Psoas muscle (tissue), 8 donors: Measurements from ENCODE around the gene ZNF619. TPM values are rescaled to one million over a fixed set of nuclear protein-coding genes. Genes with fewer than 3 reads are reported as not detected.

Experiments used
- ATAC-seq, 4 donors: fragments of 200-7000 bp; cut with Tn5 transposase; one replicate each; pipeline ENCODE4 v1.9.1; 2020; ENCODE audit warnings: moderate library complexity in 3 of 4, mild to moderate bottlenecking in 2 of 4
- DNase-seq, 2 donors: peaks; one replicate each; pipeline ENCODE4 v3.0.0-alpha.2; 2020
- H3K27ac ChIP-seq: fragments of 200-600 bp; one replicate; pipeline ENCODE4 v1.8.0; 2022
- H3K27me3 ChIP-seq, 3 donors: fragments of 200-600 bp in 1 of 3; one replicate each; pipeline versions ENCODE4 v1.6.1 to v1.8.0; 2013 to 2022; ENCODE audit warnings: low read length in 2 of 3, mild to moderate bottlenecking in 2 of 3, moderate library complexity in 1 of 3; ENCODE audit not compliant: insufficient read depth in 3 of 3
- H3K36me3 ChIP-seq, 2 donors: fragments of 200-600 bp in 1 of 2; one replicate each; pipeline versions ENCODE4 v1.6.1 to v1.8.0; 2013 to 2022; ENCODE audit warnings: low read depth in 1 of 2, mild to moderate bottlenecking in 1 of 2, moderate library complexity in 1 of 2; ENCODE audit not compliant: insufficient read depth in 1 of 2
- H3K4me1 ChIP-seq: fragments of 200-600 bp; one replicate; pipeline ENCODE4 v1.8.0; 2022
- H3K4me3 ChIP-seq: fragments of 200-600 bp; one replicate; pipeline ENCODE4 v1.8.0; 2022; ENCODE audit warnings: mild to moderate bottlenecking
- H3K9me3 ChIP-seq: fragments of 200-600 bp; one replicate; pipeline ENCODE4 v1.8.0; 2022
- WGBS, 3 donors: extraction: QIAGEN DNeasy Blood & Tissue Kit; methylation state at CpG; one replicate each; pipeline versions ENCODE4 v1.1.6 to v1.1.7; 2013; 5-methylcytosine and 5-hydroxymethylcytosine counted together
- intact Hi-C, 2 donors: fragments of 100-400 bp; cut with DNase I; formaldehyde crosslinking; loops; one replicate each; pipeline versions ENCODE4 v1.11.0 to v1.14.2; 2022
- polyA plus RNA-seq, 3 donors: library from polyadenylated mRNA; stranded (reverse); fragments of 200-250 nt; gene quantifications; one replicate each; pipeline ENCODE4 v1.2.3, GENCODE V29; 2013
- total RNA-seq, 4 donors: library from RNA; stranded (reverse); fragmentation: NEBNext Ultra II Directional in 2 of 4; extraction: Animal tissue kit (Norgen Biotek cat#: 25700) in 2 of 4; gene quantifications; one replicate each; pipeline versions ENCODE4 v1.2.1 to v1.2.4, GENCODE V29; 2021 to 2023
- TF ChIP-seq, protein P1 (sequence below): fragments of 200-600 bp; IDR thresholded peaks from one replicate; pipeline ENCODE4 v1.8.0; 2022; ENCODE audit warnings: antibody characterized with exemption
- donor health status: healthy with polysubstance abuse.
- donor health status: DM: no; HTN: no; CAD: no; lungs with moderate emphysema.
- donor health status: Bipolar disorder and iron deficiency.
- donor health status: healthy.
- donor health status: DM: yes; HTN: yes; CAD: no.
- donor health status: DM: no; HTN: no; CAD: no.
- donor health status: DM: no; HTN: no; CAD: no.
- donor health status: DM: yes; HTN: yes; CAD: no.

ZNF619 gene
- total and polyA plus RNA-seq, 7 donors = 0.82 to 4.9 (median 3.2) TPM

DNA sequence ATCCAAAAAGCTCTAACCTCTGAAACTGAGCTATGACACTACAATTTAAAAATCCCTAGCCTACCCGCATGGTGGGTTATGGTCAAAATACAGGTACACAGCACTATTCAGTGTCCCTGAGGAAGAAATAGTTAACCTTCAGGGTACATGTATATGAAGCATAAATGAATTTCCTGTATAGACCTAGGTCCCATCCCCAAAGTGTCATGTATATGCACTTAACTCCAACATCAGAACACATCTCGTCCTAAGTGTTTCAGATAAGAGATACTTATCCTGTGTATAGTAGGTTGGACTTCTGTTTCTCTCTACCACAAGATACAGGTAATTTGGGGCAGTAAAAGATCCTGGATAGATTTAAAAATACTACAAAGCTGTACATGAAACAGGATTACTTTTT lies 13.3 kb upstream of the ZNF619 start:
- intact Hi-C loops = loop anchor here in 1 of 2 donors (1.0 kb wide), 1 partner anchor 19 kb away; no protein-coding TSS in a partner anchor
- Histone ChIP-seq H3K36me3 (peaks cover 7 to 94% of the 10 kb centered on the region in 2 donors), H3K4me1 (peaks cover 8% of the 10 kb centered on the region), H3K4me3 (no peak overlapping the region), H3K27me3 (no peaks in the 10 kb centered on the region), H3K27ac (no peak overlapping the region), H3K9me3 (no peaks in the 10 kb centered on the region)
- ATAC-seq (no peak), DNase-seq (no peak)
- WGBS, 3 donors = 87 to 99% (median 96%) methylated on average over 2 of the region's 2 CpGs
- TF ChIP-seq, protein P1, sequence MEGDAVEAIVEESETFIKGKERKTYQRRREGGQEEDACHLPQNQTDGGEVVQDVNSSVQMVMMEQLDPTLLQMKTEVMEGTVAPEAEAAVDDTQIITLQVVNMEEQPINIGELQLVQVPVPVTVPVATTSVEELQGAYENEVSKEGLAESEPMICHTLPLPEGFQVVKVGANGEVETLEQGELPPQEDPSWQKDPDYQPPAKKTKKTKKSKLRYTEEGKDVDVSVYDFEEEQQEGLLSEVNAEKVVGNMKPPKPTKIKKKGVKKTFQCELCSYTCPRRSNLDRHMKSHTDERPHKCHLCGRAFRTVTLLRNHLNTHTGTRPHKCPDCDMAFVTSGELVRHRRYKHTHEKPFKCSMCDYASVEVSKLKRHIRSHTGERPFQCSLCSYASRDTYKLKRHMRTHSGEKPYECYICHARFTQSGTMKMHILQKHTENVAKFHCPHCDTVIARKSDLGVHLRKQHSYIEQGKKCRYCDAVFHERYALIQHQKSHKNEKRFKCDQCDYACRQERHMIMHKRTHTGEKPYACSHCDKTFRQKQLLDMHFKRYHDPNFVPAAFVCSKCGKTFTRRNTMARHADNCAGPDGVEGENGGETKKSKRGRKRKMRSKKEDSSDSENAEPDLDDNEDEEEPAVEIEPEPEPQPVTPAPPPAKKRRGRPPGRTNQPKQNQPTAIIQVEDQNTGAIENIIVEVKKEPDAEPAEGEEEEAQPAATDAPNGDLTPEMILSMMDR = no peak

DNA sequence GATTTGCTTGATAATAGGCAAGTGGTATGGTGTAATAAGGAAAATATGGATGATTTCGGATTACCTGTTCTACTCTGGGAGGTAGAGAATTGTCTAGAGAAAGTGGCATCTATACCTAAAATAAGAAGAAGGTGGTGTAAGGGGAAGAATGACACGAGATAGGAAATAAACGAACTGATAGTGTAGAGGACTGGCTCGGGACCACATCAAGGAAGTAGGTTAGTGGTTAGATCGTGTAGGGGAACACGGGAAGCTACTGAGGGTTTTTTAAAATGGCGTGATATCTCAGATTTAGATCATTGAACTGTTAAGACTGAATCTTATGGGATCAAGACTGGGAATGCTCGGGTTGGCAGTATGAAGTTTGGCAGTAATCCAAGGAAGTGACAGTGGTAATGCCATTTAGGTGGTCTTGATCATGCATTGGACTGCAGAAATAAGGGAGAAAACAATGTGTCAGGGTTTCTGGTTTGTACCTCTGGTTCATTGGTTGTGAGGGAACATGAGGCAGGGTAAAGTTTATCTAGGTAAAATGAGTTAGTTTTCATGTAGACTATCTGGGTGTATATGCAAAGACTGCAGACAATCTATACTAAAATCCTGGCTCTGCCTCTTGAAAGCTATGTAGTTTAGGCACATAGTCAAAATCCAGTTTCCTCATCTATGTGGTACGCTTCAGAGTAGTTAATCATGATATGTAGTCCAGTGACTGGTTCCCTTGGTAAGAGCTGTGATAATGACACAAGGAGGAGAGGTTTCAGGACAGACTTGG lies 12.4 kb upstream of the ZNF619 start:
- Histone ChIP-seq H3K4me1 (no peaks in the 10 kb centered on the region), H3K36me3 (peaks cover 7 to 85% of the 10 kb centered on the region in 2 donors), H3K27me3 (no peaks in the 10 kb centered on the region), H3K4me3 (no peak overlapping the region), H3K9me3 (no peaks in the 10 kb centered on the region), H3K27ac (no peak overlapping the region)
- ATAC-seq (no peak), DNase-seq (no peak)
- 75 to 78% (median 76%) methylated on average over 9 of the region's 9 CpGs for WGBS, 3 donors
- TF ChIP-seq, protein P1 = no peak
- intact Hi-C loops = loop anchor here in 1 of 2 donors (5.0 kb wide), 1 partner anchor 43 kb away; the partner anchor contains the start of gene ZNF620

DNA sequence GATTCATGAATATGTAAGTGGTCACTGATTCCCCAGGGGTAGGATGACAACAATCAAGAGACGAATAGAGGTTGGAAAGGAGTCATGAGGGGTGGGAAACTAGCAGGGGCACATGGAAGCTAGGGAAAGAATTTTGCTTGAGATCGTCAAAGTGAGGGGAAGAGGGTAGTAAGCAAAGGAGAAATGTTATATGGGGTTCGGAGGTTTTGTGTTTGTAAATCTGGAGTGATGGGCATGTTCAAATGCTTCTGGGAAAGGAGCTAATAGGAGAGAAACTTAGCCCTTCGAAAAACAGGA lies 11.9 kb upstream of the ZNF619 start:
- Histone ChIP-seq H3K4me1 (no peaks in the 10 kb centered on the region), H3K27ac (no peak overlapping the region), H3K27me3 (no peaks in the 10 kb centered on the region), H3K4me3 (no peak overlapping the region), H3K36me3 (peaks cover 7 to 80% of the 10 kb centered on the region in 2 donors), H3K9me3 (no peaks in the 10 kb centered on the region)
- TF ChIP-seq, protein P1 = no peak
- no peak for ATAC-seq
- intact Hi-C loops = loop anchor here in 1 of 2 donors (5.0 kb wide), 1 partner anchor 42 kb away; the partner anchor contains the start of gene ZNF620
- WGBS, 3 donors = 67 to 77% (median 72%) methylated on average over 4 of the region's 4 CpGs
- no peak for DNase-seq

DNA sequence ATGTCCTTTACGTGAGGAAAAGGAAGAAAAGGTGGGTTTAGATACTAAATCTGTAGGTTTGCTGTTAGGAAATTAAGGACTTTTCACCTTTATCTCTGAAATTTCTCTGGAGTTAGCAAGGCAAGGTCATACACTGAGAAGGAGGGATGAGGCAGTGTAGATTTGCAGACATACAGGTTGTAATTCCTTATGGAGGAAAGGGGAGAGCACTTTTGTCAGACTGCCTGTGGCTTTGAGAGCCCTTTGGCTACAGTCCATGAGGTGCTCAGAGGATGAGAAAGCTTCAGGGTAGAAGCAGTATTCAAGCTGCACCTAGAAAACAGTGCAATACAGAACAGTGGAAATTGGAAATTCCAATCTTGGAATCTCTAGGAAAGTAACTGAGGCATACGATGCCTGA lies 11.5 kb upstream of the ZNF619 start:
- H3K9me3 ChIP-seq = no peaks in the 10 kb centered on the region
- H3K36me3 ChIP-seq = peaks cover 7 to 76% of the 10 kb centered on the region in 2 donors
- H3K27me3 ChIP-seq = no peaks in the 10 kb centered on the region

More for the DNA sequence above, 11.5 kb upstream of the ZNF619 start:
- intact Hi-C loops = loop anchor here in 1 of 2 donors (5.0 kb wide), 1 partner anchor 42 kb away; the partner anchor contains the start of gene ZNF620
- Histone ChIP-seq H3K27ac (no peak overlapping the region), H3K4me3 (no peak overlapping the region), H3K4me1 (no peaks in the 10 kb centered on the region)
- 82 to 86% (median 83%) methylated on average over 2 of the region's 2 CpGs for WGBS, 3 donors
- no peak for ATAC-seq
- no peak for DNase-seq
- TF ChIP-seq, protein P1 = no peak
